Measurements from ENCODE around the gene C2orf15.

DNA sequence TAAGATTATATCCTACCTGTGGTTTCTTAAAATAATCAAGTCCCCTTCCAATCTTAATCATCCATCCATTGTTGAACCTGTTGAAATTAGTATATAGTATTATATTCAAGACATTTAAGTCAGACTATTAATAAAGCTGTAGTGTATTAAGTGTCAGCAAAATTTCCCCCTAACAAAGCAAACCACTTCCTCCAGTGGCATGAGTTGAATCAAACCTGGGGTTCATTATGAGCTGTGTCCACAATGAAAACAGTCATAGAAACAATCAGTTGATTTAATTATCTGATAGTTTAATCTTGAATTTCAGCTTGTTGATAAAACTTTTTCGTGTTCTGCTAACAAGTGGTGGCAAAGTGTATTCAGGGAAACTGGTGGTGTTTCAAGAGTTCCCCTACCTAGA lies 28.0 kb downstream of the C2orf15 start:
- no peak for TF ChIP-seq CTCF (IDR thresholded peaks at IDR 0.05 in 2 of 3, conservative IDR thresholded peaks at IDR 0.05 in 1 of 3; ENCODE audit: borderline replicate concordance in 1 of 3, insufficient read depth in 1 of 3, low read depth in 2 of 3, low read length in 2 of 3)
- TF ChIP-seq REST (IDR thresholded peaks at IDR 0.05; ENCODE audit: low read depth), result no peak
- no peak for TF ChIP-seq POLR2A (IDR thresholded peaks at IDR 0.05; ENCODE audit: borderline replicate concordance, extremely low read depth, insufficient read depth, insufficient read length)
- no peak for TF ChIP-seq EZH2phosphoT487 (IDR thresholded peaks at IDR 0.05; ENCODE audit: borderline replicate concordance)
- no peak for TF ChIP-seq RAD21 (IDR thresholded peaks at IDR 0.05; ENCODE audit: low read depth)
- TF ChIP-seq POLR2AphosphoS5 (IDR thresholded peaks at IDR 0.05; ENCODE audit: low read depth, low read length), result no peak
- TF ChIP-seq EZH2 (IDR thresholded peaks at IDR 0.05), result no peak
- no peak for TF ChIP-seq ELF1 (IDR thresholded peaks at IDR 0.05; ENCODE audit: borderline replicate concordance, low read depth)
- TF ChIP-seq SP1 (IDR thresholded peaks at IDR 0.05; ENCODE audit: low read depth), result no peak
- TF ChIP-seq, protein P1, sequence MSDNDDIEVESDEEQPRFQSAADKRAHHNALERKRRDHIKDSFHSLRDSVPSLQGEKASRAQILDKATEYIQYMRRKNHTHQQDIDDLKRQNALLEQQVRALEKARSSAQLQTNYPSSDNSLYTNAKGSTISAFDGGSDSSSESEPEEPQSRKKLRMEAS (IDR thresholded peaks at IDR 0.05), result no peak
- TF ChIP-seq YY1 (IDR thresholded peaks at IDR 0.05; ENCODE audit: extremely low read depth, insufficient replicate concordance, low read depth, low read length), result no peak
- no peak for TF ChIP-seq CEBPB (IDR thresholded peaks at IDR 0.05; ENCODE audit: low read depth)

Data from HCT116 (cell line).